Neural cell (in vitro differentiated cells): ENCODE measurements around the gene JAZF1. TPM values are rescaled to one million over a fixed set of nuclear protein-coding genes. Genes with fewer than 3 reads are reported as not detected.

Source experiments
- H2AFZ ChIP-seq: fragments of 200-600, 300-800 bp; sonication (generic), shearing (Covaris generic); 2 replicates; pipeline ENCODE4 v1.6.0; 2014; ENCODE audit warnings: low read depth, mild to moderate bottlenecking, antibody characterized with exemption, low read length, moderate library complexity
- H3F3A ChIP-seq: fragments of 200-600 bp; shearing (Covaris generic); 2 replicates; pipeline ENCODE4 v1.6.1; 2016; ENCODE audit warnings: mild to moderate bottlenecking, moderate library complexity, mixed read lengths, antibody characterized with exemption, low read length; ENCODE audit not compliant: insufficient read depth, poor library complexity, severe bottlenecking
- H3K27ac ChIP-seq: fragments of 200-600, 300-800 bp; sonication (generic), shearing (Covaris generic); 2 replicates; pipeline ENCODE4 v1.5.1; 2014; ENCODE audit warnings: mild to moderate bottlenecking, low read length, moderate library complexity
- H3K27me3 ChIP-seq: fragments of 300-800, 200-600 bp; sonication (generic), shearing (Covaris generic); 2 replicates; pipeline ENCODE4 v1.6.0; 2014; ENCODE audit warnings: mild to moderate bottlenecking, low read depth, low read length, moderate library complexity; ENCODE audit not compliant: insufficient read depth
- H3K36me3 ChIP-seq: fragments of 300-800, 200-600 bp; sonication (generic), shearing (Covaris generic); 2 replicates; pipeline ENCODE4 v1.5.1; 2014; ENCODE audit warnings: mild to moderate bottlenecking, antibody characterized with exemption, low read length, moderate library complexity; ENCODE audit not compliant: insufficient read depth
- H3K4me2 ChIP-seq: fragments of 300-800, 200-600 bp; sonication (generic), shearing (Covaris generic); 2 replicates; pipeline ENCODE4 v1.6.0; 2014; ENCODE audit warnings: mild to moderate bottlenecking, low read length
- H3K4me3 ChIP-seq: fragments of 300-800, 200-600 bp; sonication (generic), shearing (Covaris generic); 2 replicates; pipeline ENCODE4 v1.5.1; 2014; ENCODE audit warnings: mild to moderate bottlenecking, low read length, moderate library complexity
- H3K79me2 ChIP-seq: fragments of 200-600 bp; shearing (Covaris generic); replicated peaks from 2 replicates; pipeline ENCODE4 v1.6.0; 2014; ENCODE audit warnings: mild to moderate bottlenecking, low read length, moderate library complexity; ENCODE audit not compliant: insufficient read depth
- H3K9ac ChIP-seq: fragments of 300-800, 200-600 bp; sonication (generic), shearing (Covaris generic); 2 replicates; pipeline ENCODE4 v1.6.1; 2016; ENCODE audit warnings: mild to moderate bottlenecking, low read length, mixed read lengths
- H3K9me2 ChIP-seq: fragments of 200-600 bp; shearing (Covaris generic); 2 replicates; pipeline ENCODE4 v1.6.1; 2016; ENCODE audit warnings: mild to moderate bottlenecking, low read length, mixed read lengths; ENCODE audit not compliant: insufficient read depth
- H3K9me3 ChIP-seq: fragments of 200-600, 300-800 bp; sonication (generic), shearing (Covaris generic); 2 replicates; pipeline ENCODE4 v1.6.1; 2016; ENCODE audit warnings: mild to moderate bottlenecking, mixed run types, low read length, moderate library complexity, mixed read lengths
- H4K20me1 ChIP-seq: fragments of 200-600 bp; shearing (Covaris generic); 2 replicates; pipeline ENCODE4 v1.6.1; 2016; ENCODE audit warnings: mild to moderate bottlenecking, mixed run types; ENCODE audit not compliant: insufficient read depth
- CTCF ChIP-seq: fragments of 450-650 bp; IDR thresholded peaks from 2 replicates; pipeline ENCODE4 v1.5.1; 2014; ENCODE audit warnings: antibody characterized with exemption, mild to moderate bottlenecking, moderate library complexity; ENCODE audit not compliant: poor library complexity, severe bottlenecking
- EP300 ChIP-seq: fragments of 450-650 bp; conservative IDR thresholded peaks from 2 replicates; pipeline ENCODE4 v1.6.1; 2014; ENCODE audit warnings: antibody characterized with exemption, mild to moderate bottlenecking, moderate library complexity; ENCODE audit not compliant: poor library complexity, severe bottlenecking
- EZH2 ChIP-seq: fragments of 200-600, 300-800 bp; shearing (Covaris generic), sonication (generic); IDR thresholded peaks from 2 replicates; pipeline ENCODE4 v1.6.1; 2014; ENCODE audit warnings: antibody characterized with exemption, low read length, borderline replicate concordance, mild to moderate bottlenecking; ENCODE audit not compliant: insufficient read depth, poor library complexity, severe bottlenecking
- MXI1 ChIP-seq: fragments of 450-650 bp; conservative IDR thresholded peaks from 2 replicates; pipeline ENCODE4 v1.6.1; 2014; ENCODE audit warnings: antibody characterized with exemption, mild to moderate bottlenecking; ENCODE audit not compliant: poor library complexity, severe bottlenecking
- POLR2AphosphoS5 ChIP-seq: IDR thresholded peaks from 2 replicates; pipeline ENCODE4 v1.6.1; 2012
- RAD21 ChIP-seq: fragments of 450-650 bp; conservative IDR thresholded peaks from 2 replicates; pipeline ENCODE4 v1.6.1; 2014; ENCODE audit warnings: antibody characterized with exemption, mild to moderate bottlenecking, moderate library complexity
- REST ChIP-seq: IDR thresholded peaks from 2 replicates; pipeline ENCODE4 v1.6.1; 2012; ENCODE audit warnings: borderline replicate concordance
- SMC3 ChIP-seq: fragments of 450-650 bp; conservative IDR thresholded peaks from 2 replicates; pipeline ENCODE4 v1.6.1; 2014; ENCODE audit warnings: antibody characterized with exemption, mild to moderate bottlenecking, moderate library complexity; ENCODE audit not compliant: poor library complexity
- TAF1 ChIP-seq: IDR thresholded peaks from 2 replicates; pipeline ENCODE4 v1.6.1; 2012; ENCODE audit warnings: low read depth
- polyA plus RNA-seq: library from polyadenylated mRNA; depleted of rRNA; stranded (reverse); fragments of >200 nt; gene quantifications from 2 replicates; pipeline ENCODE4 v1.2.3, GENCODE V29; 2014

Gene JAZF1
- polyA plus RNA-seq, 1 donor from 2014 or later = 29.5 TPM

GRCh38 chr7:27871086-27871485 lies 309.5 kb downstream of the JAZF1 start:
- TF ChIP-seq POLR2AphosphoS5 (no peak), EZH2 (no peak), MXI1 (no peak), RAD21 (no peak), EP300 (no peak), TAF1 (no peak), REST (no peak), SMC3 (no peak), CTCF (no peak)
- Histone ChIP-seq H3K27me3 (no peaks in the 10 kb centered on the region), H2AFZ (no peak overlapping the region), H3K27ac (no peak overlapping the region), H3K9me2 (no peaks in the 10 kb centered on the region), H3F3A (peaks cover 3% of the 10 kb centered on the region), H3K4me2 (no peak overlapping the region), H4K20me1 (no peaks in the 10 kb centered on the region), H3K9me3 (no peaks in the 10 kb centered on the region), H3K36me3 (no peaks in the 10 kb centered on the region), H3K4me3 (no peak overlapping the region), H3K9ac (no peak overlapping the region), H3K79me2 (no peaks in the 10 kb centered on the region)

- H3K4me2 ChIP-seq = no peak overlapping the region
- no peak overlapping the region for H2AFZ ChIP-seq
- TF ChIP-seq POLR2AphosphoS5 (no peak), EZH2 (no peak), CTCF (no peak), RAD21 (no peak), SMC3 (no peak), MXI1 (no peak), TAF1 (no peak), EP300 (no peak), REST (no peak)
- H3K27ac ChIP-seq = no peak overlapping the region
- H3K9me2 ChIP-seq = no peaks in the 10 kb centered on the region
- no peaks in the 10 kb centered on the region for H3K27me3 ChIP-seq
- no peak overlapping the region for H3K9ac ChIP-seq
- H3K4me3 ChIP-seq = no peak overlapping the region
- H3K9me3 ChIP-seq = no peaks in the 10 kb centered on the region
- no peaks in the 10 kb centered on the region for H4K20me1 ChIP-seq
- H3K36me3 ChIP-seq = no peaks in the 10 kb centered on the region
- H3F3A ChIP-seq = peaks cover 3% of the 10 kb centered on the region
- no peaks in the 10 kb centered on the region for H3K79me2 ChIP-seq
These were observed 310.0 kb downstream of the JAZF1 start for GRCh38 chr7:27870595-27870994.
